SK-N-SH (cell line): ENCODE results near the gene ARHGAP8. TPM values are rescaled to one million over a fixed set of nuclear protein-coding genes. Genes with fewer than 3 reads are reported as not detected.

Experiments
- CTCF ChIA-PET: fragments of 300-600, 350-600 bp; formaldehyde crosslinking; extraction: SDS; loops from one replicate; lab custom pipeline; 2021; lab: Yijun Ruan, JAX
- POLR2A ChIA-PET: fragments of 350-600 bp; sonication (Branson Sonifier 250); formaldehyde crosslinking; extraction: SDS; loops from one replicate; lab custom pipeline; 2020; ENCODE audit warnings: antibody characterized with exemption, inconsistent platforms; lab: Yijun Ruan, JAX
- DNase-seq: peaks from one replicate; pipeline ENCODE4 v3.0.0; 2012
- H2AFZ ChIP-seq: fragments of 200-600 bp; sonication (generic); 2 replicates; pipeline ENCODE4 v1.8.1; 2016; ENCODE audit warnings: antibody characterized with exemption, mild to moderate bottlenecking, low read depth
- H3F3A ChIP-seq: fragments of 200-600 bp; sonication (generic); replicated peaks from 2 replicates; pipeline ENCODE3; 2016; ENCODE audit warnings: antibody characterized with exemption, mild to moderate bottlenecking; ENCODE audit not compliant: insufficient read depth
- H3K27ac ChIP-seq, 2 experiments: fragments of 200-500 bp in 1 of 2; fragments of 200-600 bp in 1 of 2; sonication (Bioruptor generic) in 1 of 2; sonication (generic), shearing (Covaris generic) in 1 of 2; 2 replicates each; pipeline versions ENCODE4 v1.5.1 to v1.6.1; 2014 to 2016; ENCODE audit warnings: low read depth in 2 of 2, inconsistent platforms in 1 of 2, low read length in 1 of 2, mild to moderate bottlenecking in 1 of 2, mixed read lengths in 1 of 2
- H3K27me3 ChIP-seq: fragments of 200-600 bp; sonication (generic), shearing (Covaris generic); 2 replicates; pipeline ENCODE4 v1.6.1; 2016; ENCODE audit warnings: mixed run types; ENCODE audit not compliant: insufficient read depth
- H3K36me3 ChIP-seq, 2 experiments: fragments of 200-500 bp in 1 of 2; fragments of 200-600 bp in 1 of 2; sonication (Bioruptor generic) in 1 of 2; sonication (generic) in 1 of 2; replicated peaks in 1 of 2; 2 replicates each; pipeline versions ENCODE3 to v1.5.1; 2014 to 2016; ENCODE audit warnings: low read length in 1 of 2, mild to moderate bottlenecking in 1 of 2; ENCODE audit not compliant: insufficient read depth in 2 of 2, control insufficient read depth in 1 of 2
- H3K4me1 ChIP-seq, 2 experiments: fragments of 200-500 bp in 1 of 2; fragments of 200-600 bp in 1 of 2; sonication (Bioruptor generic) in 1 of 2; sonication (generic), shearing (Covaris generic) in 1 of 2; 2 replicates each; pipeline versions ENCODE4 v1.5.1 to v1.6.1; 2014 to 2016; ENCODE audit warnings: low read depth in 1 of 2, low read length in 1 of 2, mixed run types in 1 of 2; ENCODE audit not compliant: insufficient read depth in 2 of 2, control insufficient read depth in 1 of 2
- H3K4me2 ChIP-seq: fragments of 200-600 bp; sonication (generic), shearing (Covaris generic); 2 replicates; pipeline ENCODE4 v1.6.1; 2017; ENCODE audit warnings: mixed run types
- H3K4me3 ChIP-seq, 2 experiments: fragments of 200-500 bp in 1 of 2; fragments of 200-600 bp in 1 of 2; sonication (Bioruptor generic) in 1 of 2; sonication (generic), shearing (Covaris generic) in 1 of 2; 2 replicates each; pipeline versions ENCODE4 v1.5.1 to v1.8.1; 2014 to 2016; ENCODE audit warnings: low read depth in 2 of 2, inconsistent platforms in 1 of 2, low read length in 1 of 2, mild to moderate bottlenecking in 1 of 2, mixed read lengths in 1 of 2, moderate library complexity in 1 of 2
- H3K79me2 ChIP-seq: fragments of 200-600 bp; sonication (generic); 2 replicates; pipeline ENCODE4 v1.8.1; 2017; ENCODE audit warnings: mild to moderate bottlenecking; ENCODE audit not compliant: insufficient read depth
- H3K9ac ChIP-seq: fragments of 200-600 bp; sonication (generic); 2 replicates; pipeline ENCODE4 v1.6.1; 2017; ENCODE audit warnings: mixed run types
- H3K9me2 ChIP-seq: fragments of 200-600 bp; sonication (generic); 2 replicates; pipeline ENCODE4 v1.6.1; 2017; ENCODE audit warnings: mixed run types
- H3K9me3 ChIP-seq: fragments of 200-600 bp; sonication (generic); 2 replicates; pipeline ENCODE4 v1.6.1; 2017; ENCODE audit warnings: mixed run types, mild to moderate bottlenecking, moderate library complexity
- H4K20me1 ChIP-seq: fragments of 200-600 bp; sonication (generic); 2 replicates; pipeline ENCODE4 v1.6.1; 2017; ENCODE audit warnings: mild to moderate bottlenecking, mixed run types; ENCODE audit not compliant: insufficient read depth
- CHD2 ChIP-seq: fragments of 150-350 bp; IDR thresholded peaks from 2 replicates; pipeline ENCODE4 v1.6.1; 2018; ENCODE audit warnings: low read length; ENCODE audit not compliant: partially characterized antibody
- ELF1 ChIP-seq: IDR thresholded peaks from 2 replicates; pipeline ENCODE4 v1.4.0; 2012
- EP300 ChIP-seq, 2 experiments: IDR thresholded peaks; 2 replicates each; pipeline versions ENCODE4 v1.4.0 to v1.6.1; 2012; ENCODE audit warnings: borderline replicate concordance in 1 of 2, low read depth in 1 of 2, low read length in 1 of 2
- FOXM1 ChIP-seq: IDR thresholded peaks from 2 replicates; pipeline ENCODE4 v1.4.0; 2012; ENCODE audit warnings: low read depth, mild to moderate bottlenecking
- GATA2 ChIP-seq: sonication (generic); formaldehyde crosslinking; IDR thresholded peaks from 2 replicates; pipeline ENCODE4 v1.5.0; 2020; ENCODE audit warnings: mild to moderate bottlenecking, missing genetic modification reagents
- JUND ChIP-seq: IDR thresholded peaks from 2 replicates; pipeline ENCODE4 v1.4.0; 2012
- MXI1 ChIP-seq: IDR thresholded peaks from 2 replicates; pipeline ENCODE4 v1.6.1; 2012; ENCODE audit warnings: mild to moderate bottlenecking, low read depth, low read length, improper control_type of control experiment
- NRF1 ChIP-seq: IDR thresholded peaks from 2 replicates; pipeline ENCODE4 v1.6.1; 2012; ENCODE audit warnings: low read depth, mild to moderate bottlenecking, low read length
- PBX3 ChIP-seq: IDR thresholded peaks from 2 replicates; pipeline ENCODE4; 2012
- RCOR1 ChIP-seq: fragments of 150-350 bp; IDR thresholded peaks from 2 replicates; pipeline ENCODE4 v1.6.1; 2017; ENCODE audit warnings: antibody characterized with exemption, low read length
- RXRA ChIP-seq: IDR thresholded peaks from 2 replicates; pipeline ENCODE4 v1.4.0; 2012; ENCODE audit warnings: low read depth, mild to moderate bottlenecking, borderline replicate concordance
- TAF1 ChIP-seq: IDR thresholded peaks from 2 replicates; pipeline ENCODE4 v1.6.1; 2012; ENCODE audit warnings: low read depth, mild to moderate bottlenecking, low read length, moderate library complexity, borderline replicate concordance
- YY1 ChIP-seq: IDR thresholded peaks from 2 replicates; pipeline ENCODE4 v1.4.0; 2012; ENCODE audit warnings: low read depth, mild to moderate bottlenecking
- WGBS: methylation state at CpG from one replicate; pipeline ENCODE4 v1.1.6; 2017; ENCODE audit warnings: low lambda C conversion rate; 5-methylcytosine and 5-hydroxymethylcytosine counted together
- polyA plus RNA-seq, 3 experiments: library from polyadenylated mRNA; depleted of rRNA; stranded (reverse); fragments of >200 nt; gene quantifications; 2 replicates each; pipeline ENCODE4 v1.2.3, GENCODE V29; 2012
- TF ChIP-seq, protein P1 (sequence below): IDR thresholded peaks from 2 replicates; pipeline ENCODE4 v1.4.0; 2012; ENCODE audit warnings: low read depth, borderline replicate concordance
- TF ChIP-seq, protein P2 (sequence below): IDR thresholded peaks from 2 replicates; pipeline ENCODE4 v1.6.1; 2012; ENCODE audit warnings: mild to moderate bottlenecking, low read depth, low read length, moderate library complexity

ARHGAP8 gene
- polyA plus RNA-seq, 1 of the 3 experiments (the other 2 are of a cell fraction): 0.08 TPM

DNA sequence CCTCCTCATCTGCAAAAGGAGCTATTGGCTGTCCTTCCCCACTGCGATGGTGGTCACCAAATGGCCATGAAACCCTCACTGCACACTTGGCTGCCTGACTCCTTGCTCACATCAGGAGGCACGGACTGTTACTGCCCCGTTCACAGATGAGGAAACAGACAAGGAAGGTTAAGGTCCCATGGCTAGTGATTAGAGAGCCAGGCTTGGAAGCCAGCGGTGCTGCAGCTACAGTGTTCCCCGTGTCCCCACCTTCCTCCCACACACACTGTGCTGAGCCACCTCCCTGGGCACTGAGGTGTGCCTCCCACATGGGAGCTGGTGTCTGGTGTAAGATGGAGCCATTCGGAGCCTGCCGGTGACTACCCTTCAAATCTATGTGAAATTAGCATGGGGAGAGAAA lies 2.6 kb downstream of the ARHGAP8 start:
- Histone ChIP-seq H3F3A (no peaks in the 10 kb centered on the region), H3K9ac (no peak overlapping the region), H3K4me1 (peaks cover 2 to 4% of the 10 kb centered on the region in 2 experiments; a peak in 1 of 4 replicates), H3K9me3 (no peaks in the 10 kb centered on the region), H3K79me2 (no peaks in the 10 kb centered on the region), H3K4me2 (no peak overlapping the region), H3K36me3 (no peaks in the 10 kb centered on the region), H3K4me3 (no peak overlapping the region), H3K27ac (no peak overlapping the region), H3K27me3 (no peaks in the 10 kb centered on the region), H2AFZ (no peak overlapping the region), H4K20me1 (no peaks in the 10 kb centered on the region), H3K9me2 (no peaks in the 10 kb centered on the region)
- ChIA-PET POLR2A (no interaction called here), CTCF (interaction anchor here (0.7 to 1.4 kb wide), 3 partner anchors 20 to 70 kb away, joined by 3 to 5 read pairs (median 3); no protein-coding TSS in a partner anchor)
- TF ChIP-seq NRF1 (no peak), JUND (no peak), YY1 (no peak), GATA2 (CRISPR knock-in tag) (no peak), FOXM1 (no peak), RXRA (no peak), CHD2 (no peak), RCOR1 (no peak), ELF1 (no peak), MXI1 (no peak), PBX3 (no peak), EP300 (IDR thresholded peaks at IDR 0.05; ENCODE audit: borderline replicate concordance in 1 of 2, low read depth in 1 of 2, low read length in 1 of 2) (no peak), TAF1 (no peak)
- TF ChIP-seq, protein P1, sequence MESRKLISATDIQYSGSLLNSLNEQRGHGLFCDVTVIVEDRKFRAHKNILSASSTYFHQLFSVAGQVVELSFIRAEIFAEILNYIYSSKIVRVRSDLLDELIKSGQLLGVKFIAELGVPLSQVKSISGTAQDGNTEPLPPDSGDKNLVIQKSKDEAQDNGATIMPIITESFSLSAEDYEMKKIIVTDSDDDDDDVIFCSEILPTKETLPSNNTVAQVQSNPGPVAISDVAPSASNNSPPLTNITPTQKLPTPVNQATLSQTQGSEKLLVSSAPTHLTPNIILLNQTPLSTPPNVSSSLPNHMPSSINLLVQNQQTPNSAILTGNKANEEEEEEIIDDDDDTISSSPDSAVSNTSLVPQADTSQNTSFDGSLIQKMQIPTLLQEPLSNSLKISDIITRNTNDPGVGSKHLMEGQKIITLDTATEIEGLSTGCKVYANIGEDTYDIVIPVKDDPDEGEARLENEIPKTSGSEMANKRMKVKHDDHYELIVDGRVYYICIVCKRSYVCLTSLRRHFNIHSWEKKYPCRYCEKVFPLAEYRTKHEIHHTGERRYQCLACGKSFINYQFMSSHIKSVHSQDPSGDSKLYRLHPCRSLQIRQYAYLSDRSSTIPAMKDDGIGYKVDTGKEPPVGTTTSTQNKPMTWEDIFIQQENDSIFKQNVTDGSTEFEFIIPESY: no peak
- TF ChIP-seq, protein P2, sequence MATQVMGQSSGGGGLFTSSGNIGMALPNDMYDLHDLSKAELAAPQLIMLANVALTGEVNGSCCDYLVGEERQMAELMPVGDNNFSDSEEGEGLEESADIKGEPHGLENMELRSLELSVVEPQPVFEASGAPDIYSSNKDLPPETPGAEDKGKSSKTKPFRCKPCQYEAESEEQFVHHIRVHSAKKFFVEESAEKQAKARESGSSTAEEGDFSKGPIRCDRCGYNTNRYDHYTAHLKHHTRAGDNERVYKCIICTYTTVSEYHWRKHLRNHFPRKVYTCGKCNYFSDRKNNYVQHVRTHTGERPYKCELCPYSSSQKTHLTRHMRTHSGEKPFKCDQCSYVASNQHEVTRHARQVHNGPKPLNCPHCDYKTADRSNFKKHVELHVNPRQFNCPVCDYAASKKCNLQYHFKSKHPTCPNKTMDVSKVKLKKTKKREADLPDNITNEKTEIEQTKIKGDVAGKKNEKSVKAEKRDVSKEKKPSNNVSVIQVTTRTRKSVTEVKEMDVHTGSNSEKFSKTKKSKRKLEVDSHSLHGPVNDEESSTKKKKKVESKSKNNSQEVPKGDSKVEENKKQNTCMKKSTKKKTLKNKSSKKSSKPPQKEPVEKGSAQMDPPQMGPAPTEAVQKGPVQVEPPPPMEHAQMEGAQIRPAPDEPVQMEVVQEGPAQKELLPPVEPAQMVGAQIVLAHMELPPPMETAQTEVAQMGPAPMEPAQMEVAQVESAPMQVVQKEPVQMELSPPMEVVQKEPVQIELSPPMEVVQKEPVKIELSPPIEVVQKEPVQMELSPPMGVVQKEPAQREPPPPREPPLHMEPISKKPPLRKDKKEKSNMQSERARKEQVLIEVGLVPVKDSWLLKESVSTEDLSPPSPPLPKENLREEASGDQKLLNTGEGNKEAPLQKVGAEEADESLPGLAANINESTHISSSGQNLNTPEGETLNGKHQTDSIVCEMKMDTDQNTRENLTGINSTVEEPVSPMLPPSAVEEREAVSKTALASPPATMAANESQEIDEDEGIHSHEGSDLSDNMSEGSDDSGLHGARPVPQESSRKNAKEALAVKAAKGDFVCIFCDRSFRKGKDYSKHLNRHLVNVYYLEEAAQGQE: no peak
- no peak for DNase-seq
- 63% methylated on average over 6 of the region's 7 CpGs for WGBS
